ENCODE results near the gene EXO1. TPM values are rescaled to one million over a fixed set of nuclear protein-coding genes. Genes with fewer than 3 reads are reported as not detected.
"Not testable (repeated sequence)": the region's sequence is repeated elsewhere in the genome, so short reads cannot be mapped to it uniquely, and the experiment has no call there.

Gene EXO1
- 1 to 10 TPM in 2 of 4 donors, under 1 TPM in 1, not detected in 1; 0.46 to 1.5 (median 1.4) TPM for total RNA-seq

DNA sequence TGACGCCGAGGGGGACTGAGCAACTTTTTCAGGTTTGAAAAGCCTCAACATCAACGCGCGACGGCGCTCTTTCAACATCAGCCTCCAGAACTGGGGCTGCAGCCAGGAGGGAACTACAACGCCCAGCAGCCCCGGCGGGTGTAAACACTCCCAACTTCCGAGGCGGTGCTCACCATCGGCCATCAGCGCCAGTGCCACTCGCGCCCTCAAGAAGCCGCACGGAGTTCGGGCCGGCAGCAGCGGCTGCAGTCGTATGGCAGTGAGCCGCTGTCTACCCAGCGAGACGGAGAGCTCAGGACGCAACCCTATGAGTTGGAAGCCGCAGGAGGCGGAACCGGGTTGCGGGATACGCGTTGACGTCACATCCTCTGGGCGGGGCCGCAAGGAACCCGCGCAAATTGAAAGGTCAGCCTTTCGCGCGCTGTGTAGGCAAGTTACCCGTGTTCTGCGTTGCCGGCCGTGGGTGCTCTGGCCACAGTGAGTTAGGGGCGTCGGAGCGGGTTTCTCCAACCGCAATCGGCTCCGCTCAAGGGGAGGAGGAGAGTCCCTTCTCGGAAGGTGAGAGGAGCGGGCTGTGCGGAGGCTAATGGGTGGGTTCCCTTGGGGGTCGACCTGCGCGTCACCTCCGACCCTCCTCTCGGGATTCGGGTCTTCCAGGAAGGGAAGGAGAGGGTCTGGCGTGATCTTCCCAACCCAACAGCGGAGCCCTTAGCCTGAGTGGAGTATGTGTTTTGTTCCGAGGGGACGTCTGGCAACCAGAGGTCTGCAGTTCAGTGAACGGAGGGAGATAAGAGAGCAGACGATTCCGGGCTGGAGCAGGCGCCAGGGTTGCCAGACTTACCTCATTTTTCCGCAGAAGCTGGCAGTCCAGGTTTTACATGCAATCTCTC, at the start of gene EXO1:
Gene EXO1 (plus strand): TSS at position 409 of the 890 bp plus-strand sequence. CDS start 2,222 bp downstream, outside the sequence.
- intact Hi-C loops (cut with DNase I) = loop anchor here (10.0 kb wide), 3 partner anchors 203 to 313 kb away; partner anchors contain the start of genes CHML, KMO and OPN3
- Histone ChIP-seq H3K9me3 (no peaks in the 10 kb centered on the region), H3K4me1 (peaks cover 8 to 14% (median 11%) of the 10 kb centered on the region in 4 donors), H3K27ac (replicated peaks in 1 of 4) (peak within 1 kb of the TSS; percentile 93 to 99 (median 96)), H3K27me3 (no peaks in the 10 kb centered on the region), H3K36me3 (no peaks in the 10 kb centered on the region), H3K4me3 (peak within 1 kb of the TSS; percentile 72 to 97 (median 78))
- TF ChIP-seq EP300 (IDR thresholded peaks at IDR 0.05) = no peak
- TF ChIP-seq, protein P1, sequence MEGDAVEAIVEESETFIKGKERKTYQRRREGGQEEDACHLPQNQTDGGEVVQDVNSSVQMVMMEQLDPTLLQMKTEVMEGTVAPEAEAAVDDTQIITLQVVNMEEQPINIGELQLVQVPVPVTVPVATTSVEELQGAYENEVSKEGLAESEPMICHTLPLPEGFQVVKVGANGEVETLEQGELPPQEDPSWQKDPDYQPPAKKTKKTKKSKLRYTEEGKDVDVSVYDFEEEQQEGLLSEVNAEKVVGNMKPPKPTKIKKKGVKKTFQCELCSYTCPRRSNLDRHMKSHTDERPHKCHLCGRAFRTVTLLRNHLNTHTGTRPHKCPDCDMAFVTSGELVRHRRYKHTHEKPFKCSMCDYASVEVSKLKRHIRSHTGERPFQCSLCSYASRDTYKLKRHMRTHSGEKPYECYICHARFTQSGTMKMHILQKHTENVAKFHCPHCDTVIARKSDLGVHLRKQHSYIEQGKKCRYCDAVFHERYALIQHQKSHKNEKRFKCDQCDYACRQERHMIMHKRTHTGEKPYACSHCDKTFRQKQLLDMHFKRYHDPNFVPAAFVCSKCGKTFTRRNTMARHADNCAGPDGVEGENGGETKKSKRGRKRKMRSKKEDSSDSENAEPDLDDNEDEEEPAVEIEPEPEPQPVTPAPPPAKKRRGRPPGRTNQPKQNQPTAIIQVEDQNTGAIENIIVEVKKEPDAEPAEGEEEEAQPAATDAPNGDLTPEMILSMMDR (IDR thresholded peaks at IDR 0.05) = peak; percentile 25 to 45 (median 29)
- no peak for TF ChIP-seq POLR2A (IDR thresholded peaks at IDR 0.05; ENCODE audit: low read depth)
- peak; percentile 64 to 84 for TF ChIP-seq POLR2AphosphoS5 (IDR thresholded peaks at IDR 0.05)
- WGBS = under 1% methylated on average over 39 of the region's 68 CpGs
- DNase-seq (ENCODE audit: extremely low spot score) = peak; percentile 95

DNA sequence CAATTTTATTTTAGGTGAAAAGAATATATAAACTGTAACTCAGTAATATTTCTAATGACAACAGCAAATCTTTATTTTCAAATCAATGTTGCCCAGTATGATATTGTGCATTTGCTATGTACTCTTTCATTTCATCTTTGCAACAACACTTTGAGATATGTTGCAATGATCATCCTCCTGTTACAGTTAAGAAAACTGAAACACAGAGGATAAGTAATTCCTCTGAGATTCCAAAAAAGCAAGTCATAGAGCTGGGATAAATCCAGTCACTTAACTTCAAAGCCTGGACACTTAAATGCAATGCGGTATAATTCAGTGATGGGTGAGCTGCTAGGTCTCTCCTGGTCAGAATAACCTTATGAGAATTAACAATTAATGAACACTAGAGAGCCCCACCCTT, 48.6 kb upstream of the EXO1 start:
- 100% methylated on average over 1 of the region's 1 CpG for WGBS
- Histone ChIP-seq H3K27me3 (no peaks in the 10 kb centered on the region), H3K4me1 (no peaks in the 10 kb centered on the region), H3K27ac (replicated peaks in 1 of 4) (no peak overlapping the region), H3K4me3 (no peak overlapping the region), H3K36me3 (no peaks in the 10 kb centered on the region), H3K9me3 (no peaks in the 10 kb centered on the region)
- intact Hi-C loops (cut with DNase I) = no loop called here
- TF ChIP-seq EP300 (IDR thresholded peaks at IDR 0.05) (no peak), POLR2A (IDR thresholded peaks at IDR 0.05; ENCODE audit: low read depth) (no peak), POLR2AphosphoS5 (IDR thresholded peaks at IDR 0.05) (no peak)
- TF ChIP-seq, protein P1 (IDR thresholded peaks at IDR 0.05) = no peak
- no peak for DNase-seq (ENCODE audit: extremely low spot score)

DNA sequence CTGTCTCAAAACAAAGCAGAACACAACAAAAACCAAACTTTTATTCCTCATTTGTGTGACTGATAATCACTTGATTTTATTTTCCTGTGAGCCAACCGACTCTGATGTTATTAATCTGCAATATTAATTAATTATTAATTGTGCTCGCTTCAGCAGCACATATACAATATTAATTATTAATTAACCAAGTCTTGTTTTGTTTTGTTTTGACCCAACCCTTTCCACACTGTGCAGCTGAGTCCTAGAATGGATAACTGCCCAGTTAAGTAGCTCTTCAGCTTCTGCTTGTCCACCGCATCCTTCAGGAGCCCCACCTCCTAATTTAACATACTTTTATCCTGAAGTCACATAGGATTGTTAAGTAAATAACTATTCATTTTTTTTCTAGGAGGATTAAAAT, 47.4 kb upstream of the EXO1 start:
- DNase-seq (ENCODE audit: extremely low spot score) = no peak
- Histone ChIP-seq H3K4me1 (no peaks in the 10 kb centered on the region), H3K4me3 (no peak overlapping the region), H3K27me3 (no peaks in the 10 kb centered on the region), H3K9me3 (no peaks in the 10 kb centered on the region), H3K36me3 (no peaks in the 10 kb centered on the region), H3K27ac (replicated peaks in 1 of 4) (no peak overlapping the region)
- no peak for TF ChIP-seq POLR2AphosphoS5 (IDR thresholded peaks at IDR 0.05)
- no peak for TF ChIP-seq POLR2A (IDR thresholded peaks at IDR 0.05; ENCODE audit: low read depth)
- no peak for TF ChIP-seq EP300 (IDR thresholded peaks at IDR 0.05)
- TF ChIP-seq, protein P1 (IDR thresholded peaks at IDR 0.05) = no peak
- 86% methylated on average over 3 of the region's 3 CpGs for WGBS
- intact Hi-C loops (cut with DNase I) = no loop called here

DNA sequence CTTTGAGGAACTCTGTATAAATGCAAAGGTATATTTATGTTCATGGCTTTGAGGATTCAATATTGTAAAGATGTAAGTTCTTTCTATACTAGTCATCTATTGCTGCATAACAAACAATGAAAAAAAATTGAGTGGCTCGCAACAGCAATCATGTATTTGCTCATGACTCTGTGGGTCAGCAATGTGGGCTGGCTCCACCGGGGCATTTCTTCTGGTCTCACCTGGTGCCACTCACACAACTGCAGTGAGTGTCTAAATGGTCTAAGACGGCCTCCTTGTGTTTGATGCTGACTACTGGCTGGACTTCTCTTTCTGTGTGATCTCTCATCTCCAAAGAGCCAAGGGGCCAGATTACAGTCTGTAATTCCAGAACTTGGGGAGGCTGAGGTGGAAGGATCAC, 45.1 kb upstream of the EXO1 start:
- Histone ChIP-seq H3K4me3 (no peak overlapping the region), H3K27ac (replicated peaks in 1 of 4) (no peak overlapping the region), H3K9me3 (no peaks in the 10 kb centered on the region), H3K36me3 (no peaks in the 10 kb centered on the region), H3K4me1 (no peaks in the 10 kb centered on the region), H3K27me3 (no peaks in the 10 kb centered on the region)
- intact Hi-C loops (cut with DNase I) = no loop called here
- WGBS = 82% methylated on average over 3 of the region's 3 CpGs
- TF ChIP-seq POLR2A (IDR thresholded peaks at IDR 0.05; ENCODE audit: low read depth) (no peak), EP300 (IDR thresholded peaks at IDR 0.05) (no peak), POLR2AphosphoS5 (IDR thresholded peaks at IDR 0.05) (no peak)
- TF ChIP-seq, protein P1 (IDR thresholded peaks at IDR 0.05) = no peak
- DNase-seq (ENCODE audit: extremely low spot score) = no peak

DNA sequence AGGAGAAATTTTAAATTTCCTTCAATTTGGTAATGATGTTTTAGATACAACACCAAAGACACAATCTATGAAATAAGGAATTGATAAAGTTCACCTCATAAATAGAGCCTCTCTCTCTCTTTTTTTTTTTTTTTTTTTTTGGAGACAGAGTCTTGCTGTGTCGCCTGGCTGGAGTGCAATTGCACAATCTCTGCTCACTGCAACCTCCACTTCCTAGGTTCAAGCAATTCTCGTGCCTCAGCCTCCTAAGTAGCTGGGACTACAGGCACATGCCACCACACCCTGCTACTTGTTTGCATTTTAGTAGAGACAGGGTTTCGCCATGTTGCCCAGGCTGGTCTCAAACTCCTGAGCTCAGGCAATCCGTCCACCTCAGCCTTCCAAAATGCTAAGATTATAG, 43.3 kb upstream of the EXO1 start:
- 91% methylated on average over 4 of the region's 4 CpGs for WGBS
- H3K4me3 ChIP-seq; H3K9me3 ChIP-seq; H3K4me1 ChIP-seq; H3K27me3 ChIP-seq; H3K27ac ChIP-seq (replicated peaks in 1 of 4); H3K36me3 ChIP-seq; DNase-seq (ENCODE audit: extremely low spot score); intact Hi-C loops (cut with DNase I): not testable (repeated sequence)

Measured in esophagus muscularis mucosa (tissue), 4 donors.